Epithelial cell of esophagus (primary cell): ENCODE results near the gene GNG8.

Source experiments
- DNase-seq: peaks from one replicate; pipeline ENCODE4 v3.0.0; 2010; ENCODE audit warnings: low read depth
- H3K4me3 ChIP-seq: 2 replicates; pipeline ENCODE4 v1.5.1; 2011; ENCODE audit warnings: mild to moderate bottlenecking, low read length, control low read depth
- CTCF ChIP-seq: IDR thresholded peaks from 2 replicates; pipeline ENCODE4 v1.5.1; 2011; ENCODE audit warnings: low read depth, mild to moderate bottlenecking, low read length, control low read depth, inconsistent platforms; ENCODE audit not compliant: insufficient read depth; ENCODE audit errors: missing control alignments

Gene GNG8

GRCh38 chr19:46656541-46656940 lies 20.5 kb upstream of the GNG8 start:
- TF ChIP-seq CTCF = no peak
- DNase-seq = peak; percentile 40
- H3K4me3 ChIP-seq = no peak overlapping the region

DNA sequence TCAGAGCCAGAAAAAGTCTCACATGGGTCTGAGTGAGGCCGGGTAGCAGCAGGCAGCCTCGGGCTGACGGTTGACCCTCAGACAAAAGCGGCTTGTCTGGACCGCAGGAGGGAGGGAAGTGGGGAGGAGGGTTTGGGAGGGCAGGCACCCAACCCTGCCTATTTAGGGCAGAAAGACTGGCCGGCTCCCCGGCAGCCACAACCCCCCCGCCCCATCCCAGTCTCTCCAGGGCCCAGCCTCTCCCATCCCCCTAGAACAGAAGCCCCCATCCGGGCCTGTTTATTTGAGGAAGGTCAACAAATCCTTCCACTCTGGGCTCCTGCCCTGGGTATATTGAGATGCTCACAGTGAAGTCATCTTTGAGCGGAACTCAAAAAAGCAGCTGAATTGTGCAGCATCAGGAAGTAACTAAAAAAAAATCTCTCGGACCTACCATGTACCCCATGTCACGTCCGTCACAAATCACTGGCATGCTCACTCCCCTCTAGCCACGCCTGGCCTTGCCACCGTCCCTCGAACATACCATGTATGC lies 18.7 kb upstream of the GNG8 start:
- TF ChIP-seq CTCF = no peak
- no peak for DNase-seq
- no peak overlapping the region for H3K4me3 ChIP-seq

- no peak overlapping the region for H3K4me3 ChIP-seq
- TF ChIP-seq CTCF = no peak
- DNase-seq = no peak
Measured at GRCh38 chr19:46650445-46650844, 14.4 kb upstream of the GNG8 start.

DNA sequence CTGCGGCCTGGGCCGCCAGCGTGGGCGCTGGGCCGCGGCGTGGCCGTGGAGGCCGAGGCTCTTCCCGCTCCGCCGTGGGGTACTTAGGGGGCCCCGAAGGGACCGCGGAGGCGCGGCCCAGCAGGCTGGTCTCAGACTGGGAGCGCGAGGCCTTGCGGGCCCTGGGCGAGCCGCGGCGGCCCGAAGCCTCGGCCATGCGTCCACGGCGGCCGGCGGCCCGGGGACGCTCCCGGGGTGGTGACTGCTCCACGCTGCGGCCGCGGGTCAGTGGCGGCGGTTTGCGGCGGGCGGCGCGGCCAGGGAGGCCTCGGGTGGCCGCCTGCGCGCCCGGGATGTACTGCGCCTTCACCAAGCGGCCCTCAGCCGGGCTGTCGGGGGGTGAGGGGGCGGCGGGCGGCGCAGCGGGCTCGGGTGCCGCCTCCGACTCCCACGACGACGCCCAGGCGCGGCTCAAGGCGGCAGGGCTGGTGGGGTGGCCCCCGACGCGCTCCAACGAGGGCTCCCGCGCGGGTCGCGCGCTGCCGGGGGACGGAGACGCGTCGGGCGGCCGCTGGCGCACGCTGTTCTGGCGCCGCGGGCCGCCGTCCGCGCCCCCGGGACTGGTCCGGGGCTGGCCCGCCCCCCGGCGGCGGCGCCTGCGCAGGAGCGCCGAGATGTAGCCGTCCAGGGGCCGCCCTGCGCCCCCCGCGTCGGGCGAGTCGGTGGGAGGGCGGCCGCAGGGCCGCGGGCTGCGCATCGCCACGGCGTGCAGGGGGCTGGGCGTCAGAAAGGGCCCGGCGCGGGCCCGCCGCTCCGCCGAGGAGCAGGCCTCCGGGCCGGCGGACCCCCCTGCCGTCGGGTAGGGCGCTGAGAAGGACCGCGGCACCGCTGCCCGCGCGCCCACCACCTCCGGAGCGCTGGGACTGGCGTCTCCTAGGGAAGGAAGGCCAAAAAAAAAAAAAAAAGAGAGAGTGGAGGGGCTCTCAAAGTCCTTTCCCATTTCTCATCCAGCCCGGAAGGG lies 13.3 kb upstream of the GNG8 start:
- no peak overlapping the region for H3K4me3 ChIP-seq
- no peak for DNase-seq
- TF ChIP-seq CTCF = no peak

GRCh38 chr19:46648060-46648960 lies 12.3 kb upstream of the GNG8 start:
- TF ChIP-seq CTCF = no peak
- DNase-seq = no peak

DNA sequence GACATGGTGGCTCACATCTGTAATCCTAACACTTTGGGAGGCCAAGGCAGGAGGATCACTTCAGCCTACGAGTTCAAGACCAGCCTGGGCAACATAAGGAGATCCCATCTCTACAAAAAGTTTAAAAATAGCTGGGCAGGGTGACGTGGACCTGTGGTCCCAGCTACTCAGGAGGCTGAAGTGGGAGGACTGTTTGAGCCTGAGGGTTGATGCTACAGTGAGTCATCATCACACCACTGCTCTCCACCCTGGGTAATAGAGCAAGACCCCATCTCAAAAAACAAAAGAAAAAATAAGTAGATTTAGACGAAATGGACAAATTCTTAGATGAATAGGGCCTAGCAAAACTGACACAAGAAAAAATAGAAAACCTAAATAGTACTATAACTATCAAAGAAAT lies 10.4 kb upstream of the GNG8 start:
- no peak overlapping the region for H3K4me3 ChIP-seq
- DNase-seq = no peak
- no peak for TF ChIP-seq CTCF

More at GRCh38 chr19:46648060-46648960, 12.3 kb upstream of the GNG8 start:
- no peak overlapping the region for H3K4me3 ChIP-seq
